Motor neuron (in vitro differentiated cells): ENCODE data around the gene SIX4. TPM values are rescaled to one million over a fixed set of nuclear protein-coding genes. Genes with fewer than 3 reads are reported as not detected.

Experiments
- ATAC-seq, 8 experiments: fragments of 200-7000 bp; cut with Tn5 transposase; replicated peaks in 6 of 8; 2 replicates each; pipeline ENCODE4 v1.8.0; 2021; ENCODE audit warnings: mild to moderate bottlenecking in 8 of 8, moderate library complexity in 8 of 8
- H3K27ac ChIP-seq, 2 donors: fragments of 250-450 bp; sonication (Bioruptor Pico); 2 replicates each; pipeline ENCODE4 v1.9.0; 2021; ENCODE audit warnings: antibody characterized with exemption in 2 of 2, mild to moderate bottlenecking in 2 of 2, moderate library complexity in 1 of 2
- H3K4me1 ChIP-seq, 2 donors: fragments of 250-450 bp; sonication (Bioruptor Pico); replicated peaks in 1 of 2; 2 replicates each; pipeline ENCODE4 v1.6.1; 2021; ENCODE audit warnings: antibody characterized with exemption in 2 of 2, mild to moderate bottlenecking in 2 of 2, moderate library complexity in 1 of 2
- H3K4me3 ChIP-seq, 5 donors: fragments of 250-450 bp; sonication (Bioruptor Pico); 2 replicates each; pipeline ENCODE4 v1.9.0; 2021; ENCODE audit warnings: antibody characterized with exemption in 5 of 5, mild to moderate bottlenecking in 5 of 5, moderate library complexity in 4 of 5
- WGBS, 10 experiments: fragments of 450-650 bp; shearing (Covaris generic); methylation state at CpG; one replicate each; pipeline ENCODE4 v1.0.0; 2022; 5-methylcytosine and 5-hydroxymethylcytosine counted together
- in situ Hi-C, 9 experiments: fragments of 400-800 bp; cut with MboI; loops; one replicate each; pipeline ENCODE4 v1.15.0; 2021; ENCODE audit warnings: low sequenced_read_pairs in 9 of 9, low pct_unique_long_range_greater_than_20kb in 2 of 9; ENCODE audit not compliant: unreplicated experiment in 9 of 9
- total RNA-seq, 8 experiments: library from RNA; unstranded; fragments of 300-600 nt; gene quantifications; 2 replicates each; pipeline versions ENCODE4 v1.2.3 to v1.2.4, GENCODE V29; 2022

Gene SIX4
- total RNA-seq, result 10 to 100 TPM in 2 of 8 experiments, 1 to 10 TPM in 6; 1.6 to 13.7 (median 5.4) TPM

DNA sequence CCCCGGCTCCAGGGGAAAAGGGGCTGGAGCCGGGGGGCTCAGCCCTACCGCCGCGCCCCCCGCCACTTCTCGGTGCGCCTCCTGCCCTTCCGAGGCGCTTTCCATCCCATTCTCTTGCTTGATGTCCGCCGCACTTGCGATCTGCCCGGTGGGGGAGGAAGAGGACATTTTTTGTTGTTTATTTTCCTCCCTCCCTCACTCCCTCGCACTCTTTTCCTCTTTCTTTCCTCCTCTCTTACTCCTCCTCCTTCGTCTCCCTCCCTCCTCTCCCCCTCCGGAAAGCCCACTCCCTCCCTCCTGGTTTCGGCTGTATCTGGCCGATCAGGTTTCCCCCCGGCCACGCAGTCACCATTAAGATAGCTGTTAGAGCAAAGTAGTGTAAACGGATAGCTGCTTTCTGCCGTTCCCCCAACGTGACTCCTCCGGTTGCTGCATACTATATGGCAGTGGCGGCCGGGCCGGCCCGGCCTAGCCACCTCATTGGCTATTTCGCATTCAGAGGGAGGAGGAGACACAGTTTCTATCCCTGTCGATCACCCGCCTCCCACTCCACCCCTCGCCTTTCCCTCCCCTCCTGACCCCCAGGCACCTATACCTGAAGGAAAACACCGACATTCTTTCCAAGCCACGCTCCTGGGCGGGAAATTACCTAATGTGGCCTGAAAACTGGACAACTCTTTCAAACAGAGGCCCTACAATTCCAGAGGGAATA lies at the start of gene SIX4:
Gene SIX4, minus strand, starts transcription at position 445 of the 712 bp plus-strand sequence. Its CDS starts 277 bp downstream, at position 168.
- in situ Hi-C loops, result no loop called here
- WGBS, 10 experiments, result 0 to 17% (median 0%) methylated on average over 1 to 8 of the region's 36 CpGs; no CpG with 5 or more reads in 5 of the 10 experiments
- Histone ChIP-seq H3K4me1 (peaks cover 0 to 4% of the 10 kb centered on the region in 2 donors), H3K27ac (peak within 1 kb of the TSS in 1 of 2 donors; percentile 0), H3K4me3 (peak within 1 kb of the TSS; percentile 60 to 92 (median 67))
- ATAC-seq, result peak; percentile 70 to 76 (median 74)

GRCh38 chr14:60773558-60773957 lies 49.4 kb upstream of the SIX4 start:
- no peaks in the 10 kb centered on the region for H3K4me1 ChIP-seq
- ATAC-seq, result no peak
- H3K27ac ChIP-seq, result no peak overlapping the region
- in situ Hi-C loops, result no loop called here
- H3K4me3 ChIP-seq, result no peak overlapping the region

GRCh38 chr14:60771117-60771516 lies 47.0 kb upstream of the SIX4 start:
- Histone ChIP-seq H3K27ac (no peak overlapping the region), H3K4me3 (no peak overlapping the region), H3K4me1 (no peaks in the 10 kb centered on the region)
- in situ Hi-C loops, result no loop called here
- 42 to 100% (median 50%) methylated on average over 1 to 2 of the region's 2 CpGs for WGBS, 10 experiments
- no peak for ATAC-seq

- H3K4me3 ChIP-seq, result no peak overlapping the region
- ATAC-seq, result no peak
- in situ Hi-C loops, result no loop called here
- 55 to 100% (median 90%) methylated on average over 1 to 2 of the region's 2 CpGs; no CpG with 5 or more reads in 2 of the 10 experiments for WGBS, 10 experiments
- H3K27ac ChIP-seq, result no peak overlapping the region
- H3K4me1 ChIP-seq, result no peaks in the 10 kb centered on the region
Measured at GRCh38 chr14:60768602-60769001, 44.5 kb upstream of the SIX4 start.

DNA sequence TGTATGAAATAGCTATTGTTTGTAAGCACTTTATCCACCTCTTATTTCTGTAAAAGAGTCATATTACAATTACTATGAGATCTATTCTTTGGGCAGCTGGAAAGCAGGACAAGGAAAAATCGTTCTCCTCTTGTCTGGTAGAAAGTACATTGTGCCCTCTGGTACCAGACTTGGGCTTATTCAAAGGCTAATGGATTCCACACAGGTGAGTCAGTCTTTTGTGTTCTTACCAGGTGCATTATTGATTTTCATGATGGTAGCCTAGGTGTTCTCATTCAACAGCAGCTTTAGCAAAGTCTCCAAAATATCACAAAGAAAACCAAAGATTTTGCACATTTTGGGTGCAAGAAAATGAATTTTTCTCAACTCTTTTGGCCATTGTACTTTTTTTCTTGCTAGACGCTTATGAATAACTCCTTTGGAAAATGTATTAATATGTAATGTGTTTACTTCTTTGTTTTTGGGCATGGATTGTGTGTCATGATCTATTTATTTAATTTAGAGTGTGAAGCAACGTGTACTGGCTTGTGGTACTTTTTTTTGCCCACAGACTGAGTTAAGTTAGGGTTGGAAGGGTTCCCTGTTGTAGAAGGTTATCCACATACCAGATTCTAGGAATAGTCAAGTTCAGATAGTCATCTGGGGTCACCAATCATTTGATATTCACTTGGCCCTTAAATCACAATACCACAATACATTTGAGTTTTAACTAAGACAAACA lies 36.7 kb upstream of the SIX4 start:
- Histone ChIP-seq H3K4me3 (no peak overlapping the region), H3K27ac (no peak overlapping the region), H3K4me1 (no peaks in the 10 kb centered on the region)
- 44 to 100% (median 77%) methylated on average over 1 to 3 of the region's 3 CpGs; no CpG with 5 or more reads in 2 of the 10 experiments for WGBS, 10 experiments
- in situ Hi-C loops, result no loop called here
- ATAC-seq, result no peak

GRCh38 chr14:60760209-60760608 lies 36.1 kb upstream of the SIX4 start:
- Histone ChIP-seq H3K4me3 (no peak overlapping the region), H3K4me1 (no peaks in the 10 kb centered on the region), H3K27ac (no peak overlapping the region)
- WGBS, 10 experiments, result 78 to 100% (median 100%) methylated on average over 1 of the region's 1 CpG; no CpG with 5 or more reads in 2 of the 10 experiments
- in situ Hi-C loops, result no loop called here
- ATAC-seq, result no peak

- H3K4me1 ChIP-seq, result no peaks in the 10 kb centered on the region
- peak in 1 of 8 experiments; percentile 48 for ATAC-seq
- 50 to 100% (median 84%) methylated on average over 2 of the region's 2 CpGs; no CpG with 5 or more reads in 2 of the 10 experiments for WGBS, 10 experiments
- H3K4me3 ChIP-seq, result no peak overlapping the region
- H3K27ac ChIP-seq, result no peak overlapping the region
- in situ Hi-C loops, result no loop called here
Measured at GRCh38 chr14:60758885-60759284, 34.7 kb upstream of the SIX4 start.

- in situ Hi-C loops, result no loop called here
- Histone ChIP-seq H3K27ac (no peak overlapping the region), H3K4me3 (no peak overlapping the region), H3K4me1 (no peaks in the 10 kb centered on the region)
- WGBS, 10 experiments, result 0 to 100% (median 84%) methylated on average over 1 of the region's 1 CpG
- peak in 5 of 8 experiments; percentile 14 to 84 (median 32) for ATAC-seq
Measured at GRCh38 chr14:60757567-60758002, 33.4 kb upstream of the SIX4 start.

- 6 to 100% (median 77%) methylated on average over 1 of the region's 1 CpG; no CpG with 5 or more reads in 2 of the 10 experiments for WGBS, 10 experiments
- no peak overlapping the region for H3K4me3 ChIP-seq
- H3K27ac ChIP-seq, result no peak overlapping the region
- no peaks in the 10 kb centered on the region for H3K4me1 ChIP-seq
- in situ Hi-C loops, result no loop called here
- ATAC-seq, result no peak
Measured at GRCh38 chr14:60756847-60757246, 32.7 kb upstream of the SIX4 start.

DNA sequence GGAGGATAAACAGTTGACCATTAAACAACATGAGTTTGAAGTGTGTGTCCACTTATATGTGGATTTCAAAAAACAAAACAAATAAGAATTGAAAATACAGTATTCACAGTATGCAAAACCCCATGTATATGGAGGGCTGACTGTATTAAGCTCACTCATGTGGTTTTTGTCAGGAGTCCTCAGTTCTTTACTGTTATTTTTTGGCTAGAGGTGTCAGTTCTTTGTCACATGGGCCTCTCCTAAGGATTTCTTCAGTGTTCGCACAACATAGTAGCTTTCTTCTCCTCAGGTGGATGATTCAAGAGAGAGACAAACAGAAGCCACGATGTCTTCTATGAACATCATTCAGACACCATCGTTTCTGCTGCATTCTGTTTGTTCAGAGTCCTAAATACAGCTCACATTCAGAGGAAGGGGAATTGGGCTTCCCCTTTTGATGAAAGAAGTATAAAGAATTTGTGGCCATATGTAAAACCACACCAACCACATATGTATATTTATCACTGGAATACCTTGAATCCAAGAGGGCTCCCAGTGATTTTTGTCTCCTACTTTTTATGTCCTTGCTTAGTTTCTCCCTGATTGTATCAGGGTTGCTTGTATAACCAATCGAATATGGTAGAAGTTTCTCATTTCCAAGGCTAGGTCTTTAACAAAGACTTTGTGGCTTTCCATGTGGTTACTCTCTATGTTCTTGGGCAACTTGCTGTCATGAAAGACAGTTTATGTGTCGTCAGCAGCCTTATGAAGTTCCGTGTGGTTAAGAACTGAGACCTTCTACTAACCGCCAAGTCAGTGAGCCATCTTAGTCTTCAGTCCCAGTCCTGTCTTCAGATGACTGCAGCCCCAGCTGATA lies 29.3 kb upstream of the SIX4 start:
- Histone ChIP-seq H3K27ac (no peak overlapping the region), H3K4me3 (no peak overlapping the region), H3K4me1 (no peaks in the 10 kb centered on the region)
- in situ Hi-C loops, result no loop called here
- WGBS, 10 experiments, result 82 to 100% (median 92%) methylated on average over 1 to 7 of the region's 7 CpGs; no CpG with 5 or more reads in 1 of the 10 experiments
- ATAC-seq, result no peak

GRCh38 chr14:60744566-60744965 lies 20.4 kb upstream of the SIX4 start:
- H3K4me1 ChIP-seq, result no peaks in the 10 kb centered on the region
- H3K27ac ChIP-seq, result no peak overlapping the region
- in situ Hi-C loops, result loop anchor here in 1 of 9 experiments (25.0 kb wide), 1 partner anchor 243 kb away; the partner anchor contains the start of genes SLC38A6 and TRMT5
- no peak overlapping the region for H3K4me3 ChIP-seq
- ATAC-seq, result no peak

DNA sequence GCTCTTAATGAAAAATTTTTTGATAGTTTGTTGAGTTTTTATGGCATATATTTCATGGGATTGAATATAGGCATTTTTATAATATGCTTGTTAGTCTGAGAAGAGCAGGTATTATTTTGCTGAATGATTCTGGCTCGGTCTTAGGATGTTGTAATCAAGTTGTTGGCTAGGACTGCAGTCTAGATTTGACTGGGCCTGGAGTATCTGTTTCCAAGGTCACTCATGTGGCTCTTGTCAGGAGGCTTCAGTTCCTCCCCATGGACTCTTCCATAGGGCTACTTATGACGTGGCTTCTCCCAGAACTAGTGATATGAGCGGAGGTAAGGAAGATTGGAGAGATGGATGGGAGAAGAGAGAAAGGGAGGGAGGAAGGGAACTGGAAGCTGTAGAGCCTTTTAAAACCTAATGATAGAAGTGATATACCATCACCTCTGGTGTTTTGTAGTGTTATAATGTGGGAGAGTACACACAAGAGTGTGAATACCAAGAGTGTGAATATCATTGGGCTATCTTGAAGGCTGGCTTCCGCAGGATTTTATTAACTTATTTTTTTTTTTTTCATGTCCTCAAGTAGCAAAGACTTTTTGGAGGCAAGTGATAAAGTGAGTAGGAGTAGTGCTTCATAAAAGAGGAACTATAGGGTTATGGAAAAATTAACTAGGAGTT lies 14.8 kb upstream of the SIX4 start:
- 83 to 100% (median 100%) methylated on average over 1 to 4 of the region's 4 CpGs; no CpG with 5 or more reads in 1 of the 10 experiments for WGBS, 10 experiments
- Histone ChIP-seq H3K4me3 (no peak overlapping the region), H3K27ac (no peak overlapping the region), H3K4me1 (peaks cover 0 to 5% of the 10 kb centered on the region in 2 donors)
- ATAC-seq, result no peak
- in situ Hi-C loops, result loop anchor here in 1 of 9 experiments (25.0 kb wide), 1 partner anchor 248 kb away; the partner anchor contains the start of genes SLC38A6 and TRMT5
